Activated CD8-positive, alpha-beta memory T cell treated with anti-CD3 and anti-CD28 coated beads for 1 hour (primary cell): ENCODE results near the gene FZD1.
"Not testable (repeated sequence)": the region's sequence is repeated elsewhere in the genome, so short reads cannot be mapped to it uniquely, and the experiment has no call there.

Experiments
- DNase-seq, 2 donors: peaks; one replicate each; pipeline ENCODE4 v3.0.0-alpha.2; 2020; ENCODE audit warnings: low read depth in 1 of 2; ENCODE audit errors: extremely low read depth in 1 of 2

Gene FZD1

GRCh38 chr7:91295576-91295975, 31.3 kb downstream of the FZD1 start:
- no peak for DNase-seq

GRCh38 chr7:91297939-91298338, 33.7 kb downstream of the FZD1 start:
- no peak for DNase-seq

- no peak for DNase-seq
These were observed 35.9 kb downstream of the FZD1 start for GRCh38 chr7:91299952-91300775.

- DNase-seq: no peak
These were observed 38.6 kb downstream of the FZD1 start for GRCh38 chr7:91302794-91303193.

- no peak for DNase-seq
These were observed 42.0 kb downstream of the FZD1 start for GRCh38 chr7:91306266-91306665.

- DNase-seq: no peak
These were observed 43.2 kb downstream of the FZD1 start for GRCh38 chr7:91307467-91307866.

- not testable (repeated sequence) for DNase-seq
These were observed 44.0 kb downstream of the FZD1 start for GRCh38 chr7:91308191-91308590.

GRCh38 chr7:91310830-91311460, 46.7 kb downstream of the FZD1 start:
- no peak for DNase-seq

GRCh38 chr7:91311839-91312238, 47.6 kb downstream of the FZD1 start:
- DNase-seq: no peak

GRCh38 chr7:91313113-91313512, 48.9 kb downstream of the FZD1 start:
- DNase-seq: no peak

GRCh38 chr7:91314591-91315323, 50.5 kb downstream of the FZD1 start:
- no peak for DNase-seq

GRCh38 chr7:91316426-91316825, 52.2 kb downstream of the FZD1 start:
- DNase-seq: no peak

GRCh38 chr7:91319351-91319750, 55.1 kb downstream of the FZD1 start:
- no peak for DNase-seq

GRCh38 chr7:91320366-91321078, 56.3 kb downstream of the FZD1 start:
- DNase-seq: no peak
